Lower leg skin (tissue), 4 donors: ENCODE data around the gene DOCK1. TPM values are rescaled to one million over a fixed set of nuclear protein-coding genes. Genes with fewer than 3 reads are reported as not detected.
"Not testable (repeated sequence)": the region's sequence is repeated elsewhere in the genome, so short reads cannot be mapped to it uniquely, and the experiment has no call there.

ENCODE experiments used
- DNase-seq, 2 donors: peaks; one replicate each; pipeline ENCODE4 v3.0.0-alpha.2; 2019; ENCODE audit warnings: low spot score in 2 of 2
- H3K4me3 ChIP-seq: fragments of 200-600 bp; sonication (generic); 2 replicates; pipeline ENCODE4 v1.5.1; 2017; ENCODE audit warnings: mild to moderate bottlenecking, low read depth; ENCODE audit not compliant: poor library complexity, severe bottlenecking
- CTCF ChIP-seq, 3 donors: fragments of 450-650 bp; IDR thresholded peaks; one replicate each; pipeline ENCODE4 v1.5.1; 2016; ENCODE audit warnings: antibody characterized with exemption in 3 of 3, mild to moderate bottlenecking in 3 of 3, moderate library complexity in 2 of 3
- POLR2A ChIP-seq, 2 donors: fragments of 450-650 bp; IDR thresholded peaks; one replicate each; pipeline ENCODE4 v1.6.1; 2016 to 2017; ENCODE audit warnings: antibody characterized with exemption in 2 of 2, mild to moderate bottlenecking in 1 of 2, moderate library complexity in 1 of 2
- WGBS, 2 donors: methylation state at CpG; one replicate each; pipeline ENCODE4 v1.1.5; 2018; 5-methylcytosine and 5-hydroxymethylcytosine counted together
- intact Hi-C: fragments of 100-400 bp; cut with DNase I; formaldehyde crosslinking; loops from one replicate; pipeline ENCODE4 v1.15.0; 2023; ENCODE audit warnings: low total_unique reads
- total RNA-seq, 4 donors: library from RNA; depleted of rRNA; stranded (reverse); fragments of >200 nt; gene quantifications; one replicate each; pipeline ENCODE4 v1.1.0, GENCODE V29; 2016

Gene DOCK1
- total RNA-seq, 4 donors from 2014 or later: 76.6 to 108 (median 83.4) TPM

- WGBS, 2 donors: 37 to 49% methylated on average over 6 of the region's 6 CpGs
- TF ChIP-seq CTCF (IDR thresholded peaks at IDR 0.05): no peak
- no peak for TF ChIP-seq POLR2A (IDR thresholded peaks at IDR 0.05)
- intact Hi-C loops: no loop called here
- no peak overlapping the region for H3K4me3 ChIP-seq
- no peak for DNase-seq
These were observed 5.6 kb downstream of the DOCK1 start for GRCh38 chr10:126910798-126911197.

- H3K4me3 ChIP-seq: no peak overlapping the region
- no peak for TF ChIP-seq CTCF (IDR thresholded peaks at IDR 0.05)
- TF ChIP-seq POLR2A (IDR thresholded peaks at IDR 0.05): no peak
- WGBS, 2 donors: 87 to 90% methylated on average over 11 of the region's 11 CpGs
- DNase-seq: no peak
- intact Hi-C loops: no loop called here
These were observed 6.1 kb downstream of the DOCK1 start for GRCh38 chr10:126911301-126911700.

GRCh38 chr10:126913316-126913715 lies 8.1 kb downstream of the DOCK1 start:
- no peak for DNase-seq
- intact Hi-C loops: no loop called here
- 86 to 96% methylated on average over 11 of the region's 11 CpGs for WGBS, 2 donors
- H3K4me3 ChIP-seq: no peak overlapping the region
- TF ChIP-seq CTCF (IDR thresholded peaks at IDR 0.05): no peak
- no peak for TF ChIP-seq POLR2A (IDR thresholded peaks at IDR 0.05)

- no peak for DNase-seq
- no peak overlapping the region for H3K4me3 ChIP-seq
- TF ChIP-seq CTCF (IDR thresholded peaks at IDR 0.05) (no peak), POLR2A (IDR thresholded peaks at IDR 0.05) (no peak)
- 100% methylated on average over 1 of the region's 1 CpG for WGBS, 2 donors
- intact Hi-C loops: no loop called here
These were observed 9.3 kb downstream of the DOCK1 start for GRCh38 chr10:126914561-126914960.

GRCh38 chr10:126916952-126917351 lies 11.7 kb downstream of the DOCK1 start:
- intact Hi-C loops, H3K4me3 ChIP-seq, DNase-seq: not testable (repeated sequence)
- WGBS, 2 donors: 90 to 93% methylated on average over 9 to 12 of the region's 12 CpGs

GRCh38 chr10:126917375-126917774 lies 12.1 kb downstream of the DOCK1 start:
- DNase-seq: no peak
- WGBS, 2 donors: 81 to 82% methylated on average over 7 of the region's 7 CpGs
- no peak for TF ChIP-seq POLR2A (IDR thresholded peaks at IDR 0.05)
- TF ChIP-seq CTCF (IDR thresholded peaks at IDR 0.05): no peak
- no peak overlapping the region for H3K4me3 ChIP-seq
- intact Hi-C loops: no loop called here
